Measurements from ENCODE around the gene FXYD5. TPM values are rescaled to one million over a fixed set of nuclear protein-coding genes. Genes with fewer than 3 reads are reported as not detected.

The FXYD5 gene
- total RNA-seq, 5 donors from 2014 or later (not counting 1 experiment from before 2014, with no cell fraction given), result 440 to 616 (median 504) TPM

DNA sequence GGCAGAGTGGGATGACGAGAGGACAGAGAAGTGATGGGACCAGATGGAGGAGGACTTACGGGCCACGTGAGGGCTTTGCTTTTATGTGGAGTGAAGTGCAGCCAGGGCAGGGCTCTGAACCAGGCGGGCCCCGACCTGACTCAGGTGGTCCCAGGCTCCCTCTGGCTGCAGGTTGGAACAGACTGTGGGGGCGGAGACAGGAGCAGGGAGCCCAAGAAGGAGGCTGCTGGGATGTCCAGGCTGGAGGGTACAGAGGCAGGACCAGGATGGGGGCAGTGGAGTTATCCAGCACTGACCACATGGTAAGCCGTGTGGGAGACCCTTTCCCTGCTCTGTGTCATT lies 2.1 kb downstream of the FXYD5 start:
- DNase-seq (no peak), ATAC-seq (replicated peaks in 1 of 4) (no peak)
- Histone ChIP-seq H3K36me3 (ENCODE audit: control insufficient read depth in 2 of 2, extremely low read depth in 1 of 2, insufficient read depth in 1 of 2, low read length in 1 of 2) (peaks cover 3 to 52% of the 10 kb centered on the region in 2 donors), H3K4me1 (ENCODE audit: control insufficient read depth in 1 of 2, extremely low read depth in 1 of 2, insufficient read depth in 2 of 2, low read length in 2 of 2) (peaks cover 10 to 46% of the 10 kb centered on the region in 2 experiments), H3K4me3 (ENCODE audit: control insufficient read depth in 1 of 2, extremely low read depth in 1 of 2, low read length in 1 of 2) (peak overlapping the region in 1 of 2 donors; percentile 99), H3K27me3 (replicated peaks in 1 of 2; ENCODE audit: control insufficient read depth in 2 of 2, extremely low read depth in 1 of 2, insufficient read depth in 2 of 2, low read length in 1 of 2) (no peaks in the 10 kb centered on the region), H3K9me3 (no peaks in the 10 kb centered on the region), H3K27ac (ENCODE audit: low read length) (peak overlapping the region; percentile 92)
- no peaks in the 10 kb centered on the region for H3K27me3 Mint-ChIP-seq
- H3K4me1 Mint-ChIP-seq, result peaks cover 53 to 72% (median 69%) of the 10 kb centered on the region in 3 donors
- WGBS (ENCODE audit: insufficient coverage), result 88% methylated on average over 6 of the region's 7 CpGs
- POLR2A ChIA-PET, result no interaction called here
- peak overlapping the region; percentile 98 to 99 for H3K27ac Mint-ChIP-seq
- CTCF ChIA-PET, result no interaction called here
- no peaks in the 10 kb centered on the region for H3K9me3 Mint-ChIP-seq
- peak overlapping the region; percentile 99 for H3K4me3 Mint-ChIP-seq
- peaks cover 50% of the 10 kb centered on the region for H3K36me3 Mint-ChIP-seq

DNA sequence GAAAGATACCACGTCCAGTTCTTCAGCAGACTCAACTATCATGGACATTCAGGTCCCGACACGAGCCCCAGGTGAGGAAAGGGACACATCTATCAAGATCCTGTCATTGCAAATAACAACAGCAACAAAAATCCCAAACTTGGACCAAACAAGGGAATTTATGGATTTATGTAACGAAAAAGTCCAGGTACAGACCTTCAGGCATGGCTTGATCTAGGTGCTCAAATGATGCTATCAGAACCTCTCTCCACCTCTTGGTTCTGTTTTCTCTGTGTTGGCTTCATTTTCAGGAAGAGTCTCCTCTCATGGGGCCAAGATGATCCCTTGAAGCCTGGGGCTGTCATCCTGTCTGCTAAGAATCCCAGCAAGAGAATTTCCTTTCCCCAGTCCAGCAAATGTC lies 2.9 kb downstream of the FXYD5 start:
- H3K36me3 Mint-ChIP-seq, result peaks cover 58% of the 10 kb centered on the region
- CTCF ChIA-PET, result no interaction called here

GRCh38 chr19:35159606-35160005 lies 5.1 kb downstream of the FXYD5 start:
- Mint-ChIP-seq H3K36me3 (peaks cover 79% of the 10 kb centered on the region), H3K4me1 (peaks cover 52 to 71% (median 60%) of the 10 kb centered on the region in 3 donors), H3K27me3 (no peaks in the 10 kb centered on the region), H3K9me3 (peaks cover 4 to 6% (median 5%) of the 10 kb centered on the region in 3 donors), H3K4me3 (no peak overlapping the region), H3K27ac (peak overlapping the region; percentile 66 to 91)
- CTCF ChIA-PET, result no interaction called here
- H3K4me3 ChIP-seq (ENCODE audit: control insufficient read depth in 1 of 2, extremely low read depth in 1 of 2, low read length in 1 of 2), result no peak overlapping the region
- POLR2A ChIA-PET, result interaction anchor here in 1 of 2 donors (0.7 kb wide), 1 partner anchor 637 kb away, joined by 3 read pairs; no protein-coding TSS in a partner anchor
- DNase-seq, result no peak
- peaks cover 8 to 32% of the 10 kb centered on the region in 2 experiments for H3K4me1 ChIP-seq (ENCODE audit: control insufficient read depth in 1 of 2, extremely low read depth in 1 of 2, insufficient read depth in 2 of 2, low read length in 2 of 2)
- peaks cover 15 to 82% of the 10 kb centered on the region in 2 donors for H3K36me3 ChIP-seq (ENCODE audit: control insufficient read depth in 2 of 2, extremely low read depth in 1 of 2, insufficient read depth in 1 of 2, low read length in 1 of 2)
- 99% methylated on average over 7 of the region's 8 CpGs for WGBS (ENCODE audit: insufficient coverage)
- H3K9me3 ChIP-seq, result no peaks in the 10 kb centered on the region
- no peaks in the 10 kb centered on the region for H3K27me3 ChIP-seq (replicated peaks in 1 of 2; ENCODE audit: control insufficient read depth in 2 of 2, extremely low read depth in 1 of 2, insufficient read depth in 2 of 2, low read length in 1 of 2)
- H3K27ac ChIP-seq (ENCODE audit: low read length), result no peak overlapping the region
- no peak for ATAC-seq (replicated peaks in 1 of 4)

More for the DNA sequence above, 2.9 kb downstream of the FXYD5 start:
- Mint-ChIP-seq H3K4me1 (peaks cover 56 to 70% (median 70%) of the 10 kb centered on the region in 3 donors), H3K27me3 (no peaks in the 10 kb centered on the region), H3K9me3 (peaks cover 0 to 4% (median 3%) of the 10 kb centered on the region in 3 donors), H3K27ac (peak overlapping the region; percentile 98 to 99), H3K4me3 (peak overlapping the region in 2 of 3 donors; percentile 28 to 99)
- DNase-seq (no peak), ATAC-seq (replicated peaks in 1 of 4) (no peak)
- H3K4me1 ChIP-seq (ENCODE audit: control insufficient read depth in 1 of 2, extremely low read depth in 1 of 2, insufficient read depth in 2 of 2, low read length in 2 of 2), result peaks cover 10 to 46% of the 10 kb centered on the region in 2 experiments
- H3K27ac ChIP-seq (ENCODE audit: low read length), result peak overlapping the region; percentile 92
- POLR2A ChIA-PET, result no interaction called here
- H3K4me3 ChIP-seq (ENCODE audit: control insufficient read depth in 1 of 2, extremely low read depth in 1 of 2, low read length in 1 of 2), result no peak overlapping the region
- peaks cover 3 to 60% of the 10 kb centered on the region in 2 donors for H3K36me3 ChIP-seq (ENCODE audit: control insufficient read depth in 2 of 2, extremely low read depth in 1 of 2, insufficient read depth in 1 of 2, low read length in 1 of 2)
- H3K27me3 ChIP-seq (replicated peaks in 1 of 2; ENCODE audit: control insufficient read depth in 2 of 2, extremely low read depth in 1 of 2, insufficient read depth in 2 of 2, low read length in 1 of 2), result no peaks in the 10 kb centered on the region
- WGBS (ENCODE audit: insufficient coverage), result 83% methylated on average over 2 of the region's 4 CpGs
- H3K9me3 ChIP-seq, result no peaks in the 10 kb centered on the region

- peak overlapping the region; percentile 31 for H3K27ac ChIP-seq (ENCODE audit: low read length)
- H3K27me3 Mint-ChIP-seq, result no peaks in the 10 kb centered on the region
- H3K27ac Mint-ChIP-seq, result peak overlapping the region; percentile 78 to 87
- H3K36me3 Mint-ChIP-seq, result peaks cover 90% of the 10 kb centered on the region
- H3K4me1 ChIP-seq (ENCODE audit: control insufficient read depth in 1 of 2, extremely low read depth in 1 of 2, insufficient read depth in 2 of 2, low read length in 2 of 2), result peaks cover 6 to 25% of the 10 kb centered on the region in 2 experiments
- no peak overlapping the region for H3K4me3 Mint-ChIP-seq
- H3K4me1 Mint-ChIP-seq, result peaks cover 42 to 68% (median 58%) of the 10 kb centered on the region in 3 donors
- no peak overlapping the region for H3K4me3 ChIP-seq (ENCODE audit: control insufficient read depth in 1 of 2, extremely low read depth in 1 of 2, low read length in 1 of 2)
- DNase-seq, result no peak
- WGBS (ENCODE audit: insufficient coverage), result 100% methylated on average over 5 of the region's 9 CpGs
- POLR2A ChIA-PET, result no interaction called here
- CTCF ChIA-PET, result no interaction called here
- H3K9me3 ChIP-seq, result no peaks in the 10 kb centered on the region
- H3K27me3 ChIP-seq (replicated peaks in 1 of 2; ENCODE audit: control insufficient read depth in 2 of 2, extremely low read depth in 1 of 2, insufficient read depth in 2 of 2, low read length in 1 of 2), result no peaks in the 10 kb centered on the region
- peaks cover 20 to 94% of the 10 kb centered on the region in 2 donors for H3K36me3 ChIP-seq (ENCODE audit: control insufficient read depth in 2 of 2, extremely low read depth in 1 of 2, insufficient read depth in 1 of 2, low read length in 1 of 2)
- peaks cover 4 to 11% (median 9%) of the 10 kb centered on the region in 3 donors for H3K9me3 Mint-ChIP-seq
- ATAC-seq (replicated peaks in 1 of 4), result no peak
These were observed 6.3 kb downstream of the FXYD5 start for GRCh38 chr19:35160629-35161433.

GRCh38 chr19:35161434-35161743 lies 6.9 kb downstream of the FXYD5 start:
- WGBS (ENCODE audit: insufficient coverage), result 100% methylated on average over 2 of the region's 2 CpGs
- Mint-ChIP-seq H3K27ac (peak overlapping the region; percentile 50 to 78), H3K36me3 (peaks cover 90% of the 10 kb centered on the region), H3K9me3 (peaks cover 4 to 12% (median 9%) of the 10 kb centered on the region in 3 donors), H3K4me3 (no peak overlapping the region), H3K4me1 (peaks cover 38 to 68% (median 54%) of the 10 kb centered on the region in 3 donors), H3K27me3 (no peaks in the 10 kb centered on the region)
- Histone ChIP-seq H3K27ac (ENCODE audit: low read length) (peak overlapping the region; percentile 31), H3K4me3 (ENCODE audit: control insufficient read depth in 1 of 2, extremely low read depth in 1 of 2, low read length in 1 of 2) (no peak overlapping the region), H3K36me3 (ENCODE audit: control insufficient read depth in 2 of 2, extremely low read depth in 1 of 2, insufficient read depth in 1 of 2, low read length in 1 of 2) (peaks cover 25 to 98% of the 10 kb centered on the region in 2 donors), H3K27me3 (replicated peaks in 1 of 2; ENCODE audit: control insufficient read depth in 2 of 2, extremely low read depth in 1 of 2, insufficient read depth in 2 of 2, low read length in 1 of 2) (no peaks in the 10 kb centered on the region), H3K4me1 (ENCODE audit: control insufficient read depth in 1 of 2, extremely low read depth in 1 of 2, insufficient read depth in 2 of 2, low read length in 2 of 2) (peaks cover 1 to 22% of the 10 kb centered on the region in 2 experiments), H3K9me3 (no peaks in the 10 kb centered on the region)
- CTCF ChIA-PET, result interaction anchor here in 1 of 2 donors (1.3 kb wide), 1 partner anchor 20 kb away, joined by 7 read pairs; no protein-coding TSS in a partner anchor
- no peak for ATAC-seq (replicated peaks in 1 of 4)
- POLR2A ChIA-PET, result interaction anchor here in 1 of 2 donors (1.0 kb wide), 1 partner anchor 160 kb away, joined by 3 read pairs; no protein-coding TSS in a partner anchor
- no peak for DNase-seq

- H3K4me1 ChIP-seq (ENCODE audit: control insufficient read depth in 1 of 2, extremely low read depth in 1 of 2, insufficient read depth in 2 of 2, low read length in 2 of 2), result peaks cover 10 to 22% of the 10 kb centered on the region in 2 experiments
- no peak for DNase-seq
These were observed 8.2 kb downstream of the FXYD5 start for GRCh38 chr19:35162471-35163326.

More at GRCh38 chr19:35162471-35163326, 8.2 kb downstream of the FXYD5 start:
- Mint-ChIP-seq H3K4me1 (peaks cover 43 to 68% (median 54%) of the 10 kb centered on the region in 3 donors), H3K27me3 (no peaks in the 10 kb centered on the region), H3K27ac (peak overlapping the region; percentile 77 to 80), H3K9me3 (peaks cover 4 to 15% (median 9%) of the 10 kb centered on the region in 3 donors), H3K36me3 (peaks cover 93% of the 10 kb centered on the region), H3K4me3 (peak overlapping the region in 2 of 3 donors; percentile 6 to 13)
- Histone ChIP-seq H3K36me3 (ENCODE audit: control insufficient read depth in 2 of 2, extremely low read depth in 1 of 2, insufficient read depth in 1 of 2, low read length in 1 of 2) (peaks cover 35 to 96% of the 10 kb centered on the region in 2 donors), H3K9me3 (no peaks in the 10 kb centered on the region), H3K27me3 (replicated peaks in 1 of 2; ENCODE audit: control insufficient read depth in 2 of 2, extremely low read depth in 1 of 2, insufficient read depth in 2 of 2, low read length in 1 of 2) (no peaks in the 10 kb centered on the region), H3K4me3 (ENCODE audit: control insufficient read depth in 1 of 2, extremely low read depth in 1 of 2, low read length in 1 of 2) (no peak overlapping the region), H3K27ac (ENCODE audit: low read length) (no peak overlapping the region)
- 100% methylated on average over 4 of the region's 6 CpGs for WGBS (ENCODE audit: insufficient coverage)
- POLR2A ChIA-PET, result interaction anchor here in 1 of 2 donors (1.0 kb wide), 1 partner anchor 161 kb away, joined by 3 read pairs; no protein-coding TSS in a partner anchor
- ATAC-seq (replicated peaks in 1 of 4), result no peak
- CTCF ChIA-PET, result interaction anchor here in 1 of 2 donors (0.5 to 1.3 kb wide), 5 partner anchors 9 to 544 kb away, joined by 3 to 7 read pairs (median 5); no protein-coding TSS in a partner anchor
